Loucy (cell line): ENCODE results near the gene WWOX.

Experiments used
- CTCF ChIP-seq: fragments of 200-600 bp; sonication (generic); conservative IDR thresholded peaks from 2 replicates; pipeline ENCODE4 v1.5.1; 2014; ENCODE audit warnings: mild to moderate bottlenecking, antibody characterized with exemption, low read length
- EZH2phosphoT487 ChIP-seq: fragments of 200-600 bp; IDR thresholded peaks from 2 replicates; pipeline ENCODE4 v1.6.1; 2018; ENCODE audit warnings: antibody characterized with exemption, mild to moderate bottlenecking, moderate library complexity, borderline replicate concordance

- TF ChIP-seq CTCF: no peak
- no peak for TF ChIP-seq EZH2phosphoT487
Measured at GRCh38 chr16:78871241-78871640, 771.8 kb downstream of the WWOX start.
